ENCODE results near the gene PFKP.

PFKP gene

GRCh38 chr10:3067859-3068179 lies 471 bp downstream of the PFKP start:
- TF ChIP-seq CTCF (IDR thresholded peaks at IDR 0.05), result no peak

- 0 out of 2 replicates have a peak, but pooled peaks have one; percentile 12 for TF ChIP-seq CTCF (IDR thresholded peaks at IDR 0.05)
Measured at GRCh38 chr10:3068201-3068967, 1.0 kb downstream of the PFKP start.

GRCh38 chr10:3068968-3069737 lies 1.8 kb downstream of the PFKP start:
- no peak for TF ChIP-seq CTCF (IDR thresholded peaks at IDR 0.05)

GRCh38 chr10:3069876-3070275 lies 2.5 kb downstream of the PFKP start:
- TF ChIP-seq CTCF (IDR thresholded peaks at IDR 0.05), result no peak

GRCh38 chr10:3071405-3072198 lies 4.3 kb downstream of the PFKP start:
- no peak for TF ChIP-seq CTCF (IDR thresholded peaks at IDR 0.05)

- TF ChIP-seq CTCF (IDR thresholded peaks at IDR 0.05), result no peak
Measured at GRCh38 chr10:3072641-3073360, 5.5 kb downstream of the PFKP start.

- TF ChIP-seq CTCF (IDR thresholded peaks at IDR 0.05), result no peak
Measured at GRCh38 chr10:3074145-3074665, 6.9 kb downstream of the PFKP start.
